Urinary bladder (tissue), 4 donors: Measurements from ENCODE around the gene HSPA12A. TPM values are rescaled to one million over a fixed set of nuclear protein-coding genes. Genes with fewer than 3 reads are reported as not detected.

Experiments used
- DNase-seq: peaks from one replicate; pipeline ENCODE4 v3.0.0-alpha.2; 2015; ENCODE audit errors: extremely low spot score
- H3K27ac ChIP-seq: one replicate; pipeline ENCODE4 v1.5.1; 2013; ENCODE audit warnings: low read depth, mild to moderate bottlenecking, moderate library complexity
- H3K36me3 ChIP-seq: one replicate; pipeline ENCODE4 v1.6.1; 2013; ENCODE audit warnings: mild to moderate bottlenecking, moderate library complexity; ENCODE audit not compliant: insufficient read depth
- H3K4me1 ChIP-seq: one replicate; pipeline ENCODE4 v1.6.1; 2013; ENCODE audit warnings: mild to moderate bottlenecking, moderate library complexity; ENCODE audit not compliant: insufficient read depth
- H3K4me3 ChIP-seq: one replicate; pipeline ENCODE4 v1.5.1; 2013; ENCODE audit warnings: low read depth, low read length
- WGBS: extraction: QIAGEN DNeasy Blood & Tissue Kit; methylation state at CpG from one replicate; pipeline ENCODE4 v1.1.7; 2013; 5-methylcytosine and 5-hydroxymethylcytosine counted together
- polyA plus RNA-seq: library from polyadenylated mRNA; stranded (reverse); fragments of 200-250 nt; gene quantifications from one replicate; pipeline ENCODE4 v1.2.3, GENCODE V29; 2013
- total RNA-seq: library from RNA; depleted of rRNA; stranded (reverse); fragments of >200 nt; gene quantifications from one replicate; pipeline ENCODE4 v1.2.3, GENCODE V29; 2014
- donor health status: healthy with polysubstance abuse.
- donor health status: healthy.

HSPA12A gene
- total and polyA plus RNA-seq, 2 donors, result 9.1 to 24.4 TPM

DNA sequence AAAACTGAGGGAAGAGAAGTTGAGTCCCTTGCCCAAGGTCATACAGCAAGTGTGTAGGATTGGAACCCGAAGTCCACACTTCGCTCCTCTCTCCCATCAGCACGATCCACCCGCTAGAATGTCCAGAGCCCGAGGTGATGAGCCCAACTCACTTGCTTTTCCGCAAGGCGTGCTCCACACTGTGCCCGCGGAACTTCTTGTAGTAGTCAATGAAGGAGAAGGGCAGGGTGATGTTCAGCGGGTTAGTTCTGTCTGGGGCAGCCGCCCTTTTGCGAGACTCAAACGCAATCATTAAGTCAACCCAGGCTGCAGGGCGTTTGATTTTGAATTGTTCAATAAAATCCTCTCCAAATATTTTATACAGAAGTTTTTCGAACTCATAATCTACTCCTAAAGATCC is 63.0 kb downstream of the HSPA12A start:
- Histone ChIP-seq H3K4me1 (no peaks in the 10 kb centered on the region), H3K36me3 (no peaks in the 10 kb centered on the region), H3K27ac (no peak overlapping the region), H3K4me3 (no peak overlapping the region)
- no peak for DNase-seq
- WGBS, result 95% methylated on average over 15 of the region's 15 CpGs

DNA sequence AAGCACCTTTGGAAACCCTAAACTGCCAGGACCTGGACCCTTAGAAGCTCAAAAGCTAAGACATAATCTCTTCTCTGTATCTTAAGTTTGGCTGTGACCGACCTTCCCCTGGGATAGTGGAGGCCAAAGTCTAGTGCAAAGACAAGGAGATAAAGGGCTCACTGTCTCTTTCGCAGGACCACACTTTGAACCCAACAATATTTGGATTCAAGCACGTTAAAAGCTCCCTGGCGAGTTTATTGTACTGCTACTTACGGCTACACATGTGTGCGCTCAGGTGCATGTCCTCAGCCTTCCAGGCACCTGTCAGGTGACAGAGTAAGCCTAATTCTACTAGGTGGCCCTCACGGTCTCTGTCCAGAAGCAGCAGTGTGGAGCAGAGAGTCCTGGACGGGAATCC is 65.7 kb downstream of the HSPA12A start:
- Histone ChIP-seq H3K27ac (no peak overlapping the region), H3K36me3 (no peaks in the 10 kb centered on the region), H3K4me3 (no peak overlapping the region), H3K4me1 (no peaks in the 10 kb centered on the region)
- 87% methylated on average over 8 of the region's 8 CpGs for WGBS
- DNase-seq, result no peak

DNA sequence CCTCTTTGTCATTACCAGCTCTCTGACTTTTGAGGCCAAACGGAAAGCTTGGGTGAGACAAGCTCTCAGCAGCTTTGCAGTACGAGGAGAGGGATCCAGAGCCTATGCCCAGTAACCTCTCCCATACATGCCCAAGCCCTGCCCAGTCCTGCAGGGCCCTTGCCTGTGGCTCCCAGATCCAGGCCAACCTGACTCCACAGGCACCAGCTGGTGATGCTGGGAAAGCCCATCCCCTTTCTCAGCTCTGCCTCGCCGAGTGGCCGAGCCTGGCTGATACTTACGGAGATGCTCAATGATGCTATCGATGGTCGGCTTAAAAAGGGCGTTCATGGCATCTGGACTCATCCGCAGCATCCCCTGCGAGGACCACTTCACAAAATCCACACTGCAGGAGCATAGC is 66.2 kb downstream of the HSPA12A start:
- Histone ChIP-seq H3K36me3 (no peaks in the 10 kb centered on the region), H3K27ac (no peak overlapping the region), H3K4me3 (no peak overlapping the region), H3K4me1 (no peaks in the 10 kb centered on the region)
- no peak for DNase-seq
- WGBS, result 91% methylated on average over 11 of the region's 11 CpGs

DNA sequence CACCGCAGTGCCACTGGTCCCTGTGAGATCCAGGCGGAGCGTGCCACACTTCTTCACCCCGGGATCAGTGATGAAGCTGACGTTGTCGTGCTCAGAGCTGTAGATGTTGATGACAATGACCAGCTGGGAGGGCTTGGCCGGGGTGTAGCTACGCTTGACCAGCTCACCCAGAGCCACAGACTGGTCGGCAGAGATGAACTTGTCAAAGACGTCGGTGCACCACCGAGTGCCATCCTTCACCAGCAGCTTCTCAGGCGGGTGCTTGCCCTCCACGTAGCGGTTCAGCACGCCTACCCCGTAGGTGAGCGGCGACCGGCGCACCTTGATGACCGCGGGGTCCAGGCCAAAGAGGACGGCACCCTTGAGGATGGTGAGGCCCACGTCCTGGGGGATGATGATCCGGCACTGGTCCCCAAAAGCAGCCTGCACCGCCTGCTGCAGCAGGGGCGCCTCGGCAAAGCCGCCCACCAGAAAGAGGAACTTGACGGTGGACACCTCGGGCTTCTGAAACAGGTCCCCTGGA is 67.4 kb downstream of the HSPA12A start:
- H3K4me1 ChIP-seq, result no peaks in the 10 kb centered on the region
- no peaks in the 10 kb centered on the region for H3K36me3 ChIP-seq
- WGBS, result 95% methylated on average over 32 of the region's 32 CpGs
- no peak overlapping the region for H3K4me3 ChIP-seq
- no peak for DNase-seq
- H3K27ac ChIP-seq, result no peak overlapping the region

DNA sequence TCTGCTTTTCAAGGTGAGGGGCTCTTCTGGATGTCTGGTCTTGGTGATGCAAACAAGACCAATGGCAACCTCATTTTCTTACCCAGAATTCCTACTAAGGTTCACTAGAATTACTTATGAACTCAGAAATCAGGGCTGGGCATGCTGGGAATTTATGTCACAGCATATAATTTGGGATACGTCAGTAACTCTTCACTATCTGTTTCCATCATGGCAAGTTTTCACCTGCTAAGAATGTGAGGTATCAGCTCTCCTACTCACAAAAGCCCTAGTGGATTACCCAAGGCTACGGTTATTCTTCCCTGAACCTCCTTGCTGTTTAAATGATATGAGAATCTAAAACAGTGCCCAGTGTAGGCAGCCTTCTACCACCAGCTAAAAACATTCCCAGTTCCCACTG is 68.5 kb downstream of the HSPA12A start:
- 80% methylated on average over 2 of the region's 2 CpGs for WGBS
- Histone ChIP-seq H3K4me1 (no peaks in the 10 kb centered on the region), H3K36me3 (no peaks in the 10 kb centered on the region), H3K4me3 (no peak overlapping the region), H3K27ac (no peak overlapping the region)
- DNase-seq, result no peak

DNA sequence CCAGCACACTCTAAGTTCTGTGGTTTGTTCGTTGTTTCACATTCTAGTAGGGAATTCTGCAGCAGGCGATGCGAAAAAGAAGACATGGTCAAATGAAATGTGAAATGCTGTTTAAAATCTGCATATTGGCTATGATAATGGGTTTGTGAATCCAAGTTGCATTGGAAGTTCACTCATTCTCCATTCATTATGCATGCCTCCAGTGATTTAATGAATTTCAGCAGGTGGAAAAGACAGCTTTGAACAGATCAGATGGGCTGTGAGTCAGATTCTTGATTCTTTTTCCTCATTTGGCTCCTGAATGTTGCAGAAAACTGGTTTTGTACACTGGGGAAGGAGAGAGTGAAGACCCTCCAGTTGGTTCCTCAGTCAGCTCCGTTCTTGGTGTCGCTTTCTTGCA is 69.5 kb downstream of the HSPA12A start:
- Histone ChIP-seq H3K4me3 (no peak overlapping the region), H3K36me3 (no peaks in the 10 kb centered on the region), H3K27ac (no peak overlapping the region), H3K4me1 (no peaks in the 10 kb centered on the region)
- DNase-seq, result no peak
- WGBS, result 96% methylated on average over 5 of the region's 5 CpGs

DNA sequence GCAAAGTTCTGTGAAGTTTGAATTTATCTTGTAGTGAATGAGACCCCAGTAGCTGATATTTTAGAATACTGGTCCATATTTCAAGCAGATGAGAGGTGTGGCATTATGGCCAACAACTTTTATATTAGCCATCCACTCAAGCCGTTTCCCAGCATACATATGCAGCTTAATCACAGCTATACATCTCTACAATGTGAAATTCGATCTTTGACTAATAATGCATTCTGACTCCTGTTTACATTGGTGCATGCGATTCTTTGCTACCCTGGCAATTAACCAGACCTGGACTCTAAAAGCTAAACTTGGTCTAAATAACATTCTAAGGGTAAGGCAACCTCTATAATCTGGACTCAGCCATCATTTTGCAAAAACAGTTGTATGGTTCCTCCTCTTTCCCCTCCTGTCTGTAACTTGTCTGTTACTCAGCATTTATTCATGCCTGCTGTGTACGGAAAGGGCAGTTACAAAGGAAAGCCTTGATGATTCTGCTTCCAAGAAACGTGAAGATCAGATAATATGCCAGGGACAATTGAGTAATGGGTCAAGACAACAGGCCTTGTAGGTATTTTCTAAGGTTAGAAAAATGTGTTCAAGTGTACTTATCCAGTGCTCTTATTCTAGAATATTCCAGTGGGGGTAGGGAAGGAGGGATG is 71.0 kb downstream of the HSPA12A start:
- WGBS, result 64% methylated on average over 5 of the region's 5 CpGs
- Histone ChIP-seq H3K36me3 (no peaks in the 10 kb centered on the region), H3K4me3 (no peak overlapping the region), H3K27ac (no peak overlapping the region), H3K4me1 (no peaks in the 10 kb centered on the region)
- DNase-seq, result no peak

DNA sequence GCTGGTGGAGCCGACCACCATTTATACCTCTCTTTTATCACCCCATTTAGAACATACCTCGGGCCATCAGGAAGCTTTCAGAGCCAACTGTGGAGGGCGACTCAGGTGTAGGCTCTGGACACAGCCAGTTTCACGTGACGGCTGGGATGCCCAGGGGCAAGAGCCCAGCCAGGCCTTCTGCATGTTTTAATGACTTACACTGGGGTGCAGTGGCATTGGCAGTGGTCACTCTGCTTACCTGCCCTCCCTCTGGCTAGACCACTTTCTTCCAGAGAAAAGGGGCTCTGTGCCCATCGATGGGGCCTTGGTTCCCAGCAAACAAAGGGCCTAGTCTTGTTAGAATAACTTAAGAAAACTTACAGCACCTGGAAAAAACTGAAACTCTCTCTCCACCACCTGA is 71.7 kb downstream of the HSPA12A start:
- Histone ChIP-seq H3K4me3 (no peak overlapping the region), H3K4me1 (no peaks in the 10 kb centered on the region), H3K36me3 (no peaks in the 10 kb centered on the region), H3K27ac (no peak overlapping the region)
- WGBS, result 87% methylated on average over 6 of the region's 6 CpGs
- no peak for DNase-seq

DNA sequence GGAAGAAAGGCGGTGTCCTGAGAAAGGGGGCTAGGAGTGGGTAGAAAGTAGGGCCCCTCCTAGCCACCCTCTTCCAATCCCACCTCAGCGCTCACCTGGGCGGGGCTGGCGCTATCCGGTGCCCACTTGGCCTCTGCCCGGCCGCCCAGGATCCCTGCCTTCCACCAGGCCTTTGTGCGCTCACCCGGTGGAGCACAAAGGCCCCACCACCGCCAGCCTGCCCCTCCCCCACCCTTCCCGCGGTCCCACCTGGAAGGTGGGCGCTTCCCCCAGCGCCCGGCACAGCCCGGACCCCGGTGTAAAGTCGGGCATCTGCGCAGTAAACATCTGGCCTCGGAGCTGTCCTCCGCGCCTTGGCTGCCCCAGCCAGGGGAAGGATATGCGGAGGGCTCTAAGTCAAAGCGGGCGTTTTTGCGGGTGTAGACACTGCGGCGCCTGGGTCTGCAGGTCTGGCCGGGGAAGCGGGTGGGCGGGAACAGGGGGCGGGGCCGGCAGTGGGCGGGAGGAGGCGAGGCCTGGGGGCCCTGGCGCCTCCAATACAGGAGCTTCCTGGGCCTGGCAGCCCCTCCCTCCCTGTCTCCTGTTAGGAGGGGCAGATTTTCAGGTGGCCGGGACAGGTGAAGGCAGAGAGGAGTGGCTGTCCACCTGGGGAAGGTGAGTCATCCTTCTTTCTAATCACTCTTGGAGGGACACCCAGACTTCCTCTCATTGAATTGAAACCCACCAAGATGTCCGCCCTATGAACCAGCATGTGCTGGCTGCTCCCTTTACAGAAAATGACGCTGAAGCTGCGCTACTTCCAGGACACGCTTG is 72.3 kb downstream of the HSPA12A start:
- H3K27ac ChIP-seq, result no peak overlapping the region
- no peak for DNase-seq

DNA sequence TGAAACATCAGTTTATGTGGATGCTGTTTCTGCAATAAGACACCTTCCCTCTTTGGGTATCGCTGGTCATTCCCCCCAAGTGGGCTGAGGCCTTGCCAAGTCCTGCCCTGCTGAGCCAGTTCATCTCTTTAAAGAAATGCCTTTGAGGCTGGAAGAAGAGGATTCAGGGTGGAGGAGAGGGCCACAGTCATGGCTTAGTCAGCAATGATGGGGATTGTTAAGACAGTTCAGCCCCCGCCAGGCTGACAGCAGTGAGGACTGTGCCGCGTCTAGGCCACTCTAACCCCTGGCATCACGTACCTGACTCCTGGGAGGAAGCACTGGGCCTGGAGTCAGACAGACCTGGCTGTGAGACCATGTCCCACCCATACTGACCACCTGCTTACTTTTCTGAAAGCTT is 73.3 kb downstream of the HSPA12A start:
- WGBS, result 89% methylated on average over 5 of the region's 5 CpGs
- Histone ChIP-seq H3K4me1 (no peaks in the 10 kb centered on the region), H3K36me3 (no peaks in the 10 kb centered on the region), H3K4me3 (no peak overlapping the region), H3K27ac (no peak overlapping the region)
- DNase-seq, result no peak

More for the DNA sequence above, 72.3 kb downstream of the HSPA12A start:
- H3K4me3 ChIP-seq, result no peak overlapping the region
- 20% methylated on average over 41 of the region's 41 CpGs for whole genome bisulfite sequencing
- no peaks in the 10 kb centered on the region for H3K36me3 ChIP-seq
- no peaks in the 10 kb centered on the region for H3K4me1 ChIP-seq

DNA sequence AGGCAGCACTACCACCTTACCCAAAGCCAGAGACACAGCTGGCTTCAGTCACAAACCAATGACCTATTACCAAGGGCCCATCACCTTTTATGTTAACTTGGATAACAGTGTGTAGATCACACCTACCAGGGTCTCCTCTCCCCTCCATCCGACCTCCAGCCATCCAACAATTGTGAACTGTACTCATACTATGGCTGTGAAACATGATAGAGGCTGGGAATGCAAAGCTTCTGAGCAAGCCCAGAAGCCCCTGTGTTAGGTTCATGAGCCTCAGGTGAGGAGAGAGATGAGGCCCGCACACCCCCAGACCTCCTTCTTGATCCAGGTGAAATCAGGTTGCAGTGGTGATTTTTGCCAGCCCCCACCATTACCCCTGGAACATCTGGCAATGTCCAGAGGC is 73.9 kb downstream of the HSPA12A start:
- Histone ChIP-seq H3K36me3 (no peaks in the 10 kb centered on the region), H3K4me1 (no peaks in the 10 kb centered on the region), H3K27ac (no peak overlapping the region), H3K4me3 (no peak overlapping the region)
- WGBS, result 90% methylated on average over 2 of the region's 2 CpGs
- DNase-seq, result no peak

DNA sequence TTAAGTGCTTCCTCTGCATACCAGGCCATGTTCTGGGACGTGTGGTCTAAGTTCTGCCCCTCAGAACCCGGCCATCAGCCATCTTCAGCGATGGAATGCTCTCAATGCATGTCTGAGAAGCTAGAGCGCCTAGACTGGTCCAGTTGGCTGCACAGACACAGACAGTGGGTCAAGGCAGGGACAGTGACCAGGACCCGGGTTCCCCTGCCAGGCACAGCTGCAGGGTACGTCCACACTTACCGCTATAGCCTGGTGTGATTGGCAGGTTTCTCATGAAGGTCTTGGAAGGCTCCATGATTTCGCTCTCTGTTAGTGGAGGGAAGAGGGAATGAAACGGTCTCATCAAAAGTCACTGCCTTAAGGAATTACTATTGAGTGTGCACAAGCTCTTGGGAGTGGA is 74.3 kb downstream of the HSPA12A start:
- WGBS, result 96% methylated on average over 9 of the region's 9 CpGs
- no peaks in the 10 kb centered on the region for H3K36me3 ChIP-seq
- DNase-seq, result no peak
- H3K4me3 ChIP-seq, result no peak overlapping the region
- no peaks in the 10 kb centered on the region for H3K4me1 ChIP-seq
- H3K27ac ChIP-seq, result no peak overlapping the region

DNA sequence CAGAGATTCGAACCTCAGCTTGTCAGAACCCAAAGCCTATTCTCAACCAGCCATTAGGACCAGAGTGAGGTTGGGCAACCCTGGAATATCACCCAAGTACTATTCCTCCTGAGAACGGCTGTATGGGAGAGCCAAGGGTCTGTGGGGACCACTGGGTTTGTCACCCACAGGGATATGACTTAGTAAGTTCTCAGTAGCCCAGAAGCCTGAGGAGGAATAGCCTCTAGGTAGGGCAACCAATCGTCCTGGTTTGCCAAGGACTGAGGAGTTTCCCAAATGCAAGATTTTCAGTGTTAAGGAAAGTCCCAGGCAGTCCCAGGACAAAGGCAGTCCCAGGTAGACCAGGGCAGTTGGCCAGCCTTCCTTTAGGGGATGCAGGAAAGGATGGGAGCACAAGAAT is 74.9 kb downstream of the HSPA12A start:
- no peaks in the 10 kb centered on the region for H3K4me1 ChIP-seq
- WGBS, result 94% methylated on average over 3 of the region's 3 CpGs
- no peak overlapping the region for H3K27ac ChIP-seq
- no peak overlapping the region for H3K4me3 ChIP-seq
- no peaks in the 10 kb centered on the region for H3K36me3 ChIP-seq
- DNase-seq, result no peak

DNA sequence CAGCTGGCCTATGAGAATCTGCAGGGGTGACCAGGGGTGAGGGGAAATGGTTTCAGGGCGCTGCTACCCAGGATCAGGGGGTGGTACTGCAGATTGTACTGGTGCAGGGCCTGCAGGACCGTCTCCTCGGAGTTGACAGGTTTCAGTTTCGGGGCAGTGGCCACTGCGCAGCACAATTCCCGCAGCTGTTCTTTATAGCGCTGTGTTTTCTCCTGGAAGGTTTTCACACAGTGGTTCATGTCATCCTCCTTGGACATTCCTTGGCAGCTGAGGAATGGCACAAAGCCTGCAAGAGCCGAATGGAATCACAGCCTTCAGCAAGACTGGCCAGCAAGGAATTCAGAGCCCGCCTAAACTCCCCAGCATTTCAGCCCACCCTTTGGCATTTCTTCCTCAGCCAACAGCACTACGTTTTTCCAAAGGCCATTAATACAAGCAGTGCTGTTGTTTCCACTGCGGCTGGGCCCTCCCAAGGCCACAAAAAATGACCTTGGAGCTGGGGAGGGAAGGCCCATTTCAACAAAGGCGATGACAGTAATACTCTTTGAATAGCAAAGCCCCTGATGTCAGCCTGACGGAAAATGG is 76.7 kb downstream of the HSPA12A start:
- no peak overlapping the region for H3K4me3 ChIP-seq
- H3K4me1 ChIP-seq, result no peaks in the 10 kb centered on the region
- DNase-seq, result peak; percentile 41
- no peaks in the 10 kb centered on the region for H3K36me3 ChIP-seq
- WGBS, result 27% methylated on average over 13 of the region's 13 CpGs
- no peak overlapping the region for H3K27ac ChIP-seq
